ENCODE data around the gene STPG3.

The STPG3 gene

DNA sequence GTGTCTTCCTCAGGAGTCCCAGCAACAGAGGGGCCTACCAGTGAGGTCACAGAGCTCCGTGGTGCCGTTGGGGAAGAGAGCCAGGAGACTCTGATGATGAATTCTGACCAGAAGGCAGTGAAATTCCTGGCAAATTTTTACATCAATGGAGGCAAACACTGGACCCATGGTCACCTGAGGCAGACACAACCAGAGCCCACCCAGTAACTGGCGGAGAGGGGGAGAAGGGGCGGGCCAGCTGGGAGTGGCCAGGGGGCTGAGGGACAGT lies at the start of gene STPG3:
TSS of gene STPG3 (plus strand) at position 93 of the 268 bp plus-strand sequence. CDS start at position 94, 1 bp downstream.
- Histone ChIP-seq H3K4me3 (no peak within 1 kb of the TSS), H3K27ac (no peak within 1 kb of the TSS)

DNA sequence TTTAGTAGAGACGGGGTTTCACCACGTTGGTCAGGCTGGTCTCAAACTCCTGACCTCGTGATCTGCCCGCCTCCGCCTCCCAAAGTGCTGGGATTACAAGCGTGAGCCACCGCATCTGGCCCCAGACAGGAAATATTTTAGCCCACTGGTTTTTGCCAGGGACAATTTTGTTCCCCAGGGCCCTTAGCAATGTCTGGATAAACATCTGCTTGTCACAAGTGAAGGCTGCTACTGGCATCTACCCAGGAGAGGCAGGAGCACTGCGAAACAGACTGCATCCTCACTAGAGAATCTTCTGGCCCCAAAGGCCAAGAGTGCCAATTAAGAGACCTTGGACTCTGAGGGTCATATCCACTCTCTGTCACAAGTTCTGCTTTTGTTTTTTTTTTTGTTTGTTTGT lies 48.1 kb upstream of the STPG3 start:
- no peak overlapping the region for H3K4me3 ChIP-seq

DNA sequence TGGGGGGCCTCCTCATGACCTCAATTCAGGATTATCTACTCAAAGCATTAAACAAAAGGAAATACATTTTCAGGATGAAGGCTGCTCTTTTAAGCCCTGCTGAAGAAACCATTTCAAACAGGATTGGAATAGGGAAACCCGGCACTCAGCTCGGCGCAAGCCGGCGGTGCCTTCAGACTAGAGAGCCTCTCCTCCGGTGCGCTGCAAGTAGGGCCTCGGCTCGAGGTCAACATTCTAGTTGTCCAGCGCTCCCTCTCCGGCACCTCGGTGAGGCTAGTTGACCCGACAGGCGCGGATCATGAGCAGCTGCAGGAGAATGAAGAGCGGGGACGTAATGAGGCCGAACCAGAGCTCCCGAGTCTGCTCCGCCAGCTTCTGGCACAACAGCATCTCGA lies 46.4 kb upstream of the STPG3 start:
- H3K4me3 ChIP-seq, result peak overlapping the region; percentile 68 to 99 (median 94)
- peak overlapping the region in 20 of 21 experiments; percentile 80 to 93 (median 86) for H3K27ac ChIP-seq

More for the DNA sequence above, 48.1 kb upstream of the STPG3 start:
- H3K27ac ChIP-seq, result no peak overlapping the region

DNA sequence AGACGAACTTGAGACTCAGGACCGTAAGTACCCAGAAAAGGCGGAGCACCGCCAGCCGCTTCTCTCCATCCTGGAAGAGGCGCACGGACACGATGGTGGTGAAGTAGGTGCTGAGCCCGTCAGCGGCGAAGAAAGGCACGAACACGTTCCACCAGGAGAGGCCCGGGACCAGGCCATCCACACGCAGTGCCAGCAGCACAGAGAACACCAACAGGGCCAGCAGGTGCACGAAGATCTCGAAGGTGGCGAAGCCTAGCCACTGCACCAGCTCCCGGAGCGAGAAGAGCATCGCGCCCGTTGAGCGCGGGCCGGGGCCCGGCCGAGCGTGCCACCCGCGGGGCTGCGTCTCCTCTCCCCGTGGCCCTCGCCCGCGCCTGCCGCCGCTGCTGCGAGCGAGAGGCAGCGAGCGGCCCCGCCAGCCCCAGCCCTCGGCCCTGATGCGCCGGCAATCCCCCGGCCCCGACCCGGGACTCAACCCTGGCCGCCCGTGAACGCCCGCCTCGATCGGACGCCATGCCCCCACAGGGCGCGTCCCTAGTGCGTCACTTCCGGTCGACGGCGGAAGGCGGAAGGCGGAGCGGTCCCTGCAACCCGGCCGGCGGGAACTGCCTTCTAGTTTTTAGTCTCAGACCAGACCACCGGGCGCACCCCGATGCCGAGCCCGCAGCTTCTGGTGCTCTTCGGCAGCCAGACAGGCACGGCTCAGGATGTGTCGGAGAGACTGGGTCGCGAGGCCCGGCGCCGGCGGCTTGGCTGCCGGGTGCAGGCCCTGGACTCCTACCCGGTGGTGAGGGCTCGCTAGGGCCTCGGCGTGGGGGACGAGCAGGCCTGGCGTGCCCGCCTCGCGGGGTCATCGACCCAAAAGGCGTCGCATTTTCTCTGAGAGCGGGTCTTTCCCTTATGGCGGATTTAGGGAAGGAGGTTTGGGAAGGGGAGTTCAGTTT lies 45.7 kb upstream of the STPG3 start, which contains the start of the genes NDOR1 and TMEM203:
TSS of gene NDOR1 (plus strand) at position 575 of the 944 bp plus-strand sequence. CDS start at position 653, 78 bp downstream.
TSS of gene TMEM203 (minus strand) at position 523 of the 944 bp plus-strand sequence. CDS start at position 289, 234 bp downstream.
- Histone ChIP-seq H3K27ac (peak within 1 kb of the TSS; percentile 31 to 93 (median 86)), H3K4me3 (peak within 1 kb of the TSS; percentile 68 to 99 (median 94))

DNA sequence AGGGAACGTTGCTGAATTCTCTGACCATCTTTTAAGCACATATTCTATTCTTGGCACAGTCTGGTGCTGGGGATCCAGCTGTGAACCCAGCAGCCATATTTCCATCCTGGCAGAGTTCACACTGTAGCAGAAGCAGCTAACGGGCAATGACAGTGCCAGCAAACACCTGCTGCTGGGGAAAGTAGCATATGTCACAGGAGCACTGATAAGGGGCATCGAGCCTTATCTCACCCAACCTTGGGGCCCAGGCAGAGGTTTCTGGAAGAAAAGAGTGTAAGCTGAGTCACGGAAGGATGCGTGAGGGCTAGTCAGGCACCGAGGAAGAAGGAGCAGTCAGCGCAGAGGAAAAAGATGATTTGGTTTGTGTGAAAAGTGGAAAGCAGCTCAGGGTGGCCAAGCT lies 44.5 kb upstream of the STPG3 start:
- H3K27ac ChIP-seq, result peak overlapping the region in 1 of 21 experiments; percentile 87
- H3K4me3 ChIP-seq, result peak overlapping the region in 3 of 7 experiments; percentile 93 to 99 (median 99)

DNA sequence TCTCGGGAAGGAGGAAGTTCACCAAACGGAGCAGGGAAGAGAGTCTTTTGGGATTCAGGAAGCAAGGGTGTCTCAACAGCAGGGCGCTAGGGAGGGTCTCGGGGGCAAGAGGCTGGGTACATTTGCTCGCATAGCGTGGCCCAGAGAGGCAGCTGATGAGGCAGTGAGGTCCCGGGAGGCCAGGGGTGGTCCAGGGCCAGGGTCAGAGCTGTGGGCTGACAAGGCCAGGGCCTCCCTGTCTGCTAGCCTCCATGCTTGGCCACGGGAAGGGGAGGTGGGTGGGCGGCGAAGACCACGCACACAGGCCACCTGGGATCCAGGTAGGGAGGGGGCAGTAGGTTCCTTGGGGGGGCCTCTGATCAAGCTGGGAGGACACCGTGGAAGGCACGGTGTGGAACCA lies 39.6 kb upstream of the STPG3 start:
- Histone ChIP-seq H3K4me3 (no peak overlapping the region), H3K27ac (no peak overlapping the region)

DNA sequence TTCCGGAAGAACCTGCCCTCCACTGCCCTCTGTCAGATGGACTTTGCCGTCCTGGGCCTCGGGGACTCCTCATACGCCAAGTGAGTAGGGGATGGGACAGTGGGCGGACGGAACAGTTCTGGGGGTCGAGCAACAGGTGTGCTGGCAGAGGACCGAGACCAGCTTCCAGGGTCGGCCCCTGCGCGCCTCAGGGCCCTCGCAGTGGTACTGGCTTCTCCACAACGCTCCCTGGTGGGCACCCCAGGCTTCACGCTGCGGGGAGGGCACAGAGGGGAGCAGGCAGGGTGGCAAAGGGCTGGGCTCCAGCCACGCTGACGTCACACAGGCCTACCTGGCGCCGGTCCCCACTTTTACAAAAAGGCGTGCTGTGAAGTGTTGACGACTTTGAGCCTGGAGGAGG lies 38.6 kb upstream of the STPG3 start:
- no peak overlapping the region for H3K27ac ChIP-seq
- no peak overlapping the region for H3K4me3 ChIP-seq

DNA sequence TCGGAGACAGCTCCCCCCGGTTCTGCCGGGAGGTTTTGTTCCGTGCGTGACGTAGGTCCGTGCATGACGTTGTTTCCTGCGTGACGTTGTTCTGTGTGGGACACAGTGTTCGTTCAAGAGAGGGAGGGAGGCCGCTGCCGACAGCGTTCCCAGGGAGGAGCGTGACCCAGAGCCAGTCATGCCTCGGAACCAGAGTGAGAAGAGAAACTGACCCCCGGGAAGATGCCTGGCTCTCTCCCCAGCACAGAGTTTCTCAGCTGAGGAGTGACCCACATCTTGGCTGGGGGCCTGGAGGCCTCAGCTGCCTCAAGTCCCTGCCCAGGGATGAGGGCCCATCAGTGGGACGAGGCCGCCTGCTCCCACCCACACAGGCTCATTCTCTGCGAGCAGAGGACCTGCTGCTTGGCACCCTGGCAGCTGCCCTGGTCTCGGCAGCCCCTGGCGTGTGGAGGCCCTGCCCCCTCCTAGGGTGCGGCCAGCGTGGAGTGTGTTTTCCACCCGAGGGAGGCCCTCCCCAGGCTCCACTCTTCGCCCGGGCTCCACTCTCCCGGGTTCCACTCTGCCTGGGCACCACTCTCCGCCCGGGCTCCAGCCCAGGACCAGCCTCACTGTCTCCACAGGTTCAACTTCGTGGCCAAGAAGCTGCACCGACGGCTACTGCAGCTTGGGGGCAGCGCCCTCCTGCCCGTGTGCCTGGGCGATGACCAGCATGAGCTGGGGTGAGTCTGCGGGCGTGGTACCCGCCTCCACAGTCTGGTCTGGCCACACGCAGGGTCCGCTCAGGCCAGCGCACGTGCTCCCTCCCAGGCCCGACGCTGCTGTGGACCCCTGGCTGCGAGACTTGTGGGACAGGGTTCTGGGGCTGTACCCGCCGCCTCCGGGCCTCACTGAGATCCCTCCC lies 37.7 kb upstream of the STPG3 start:
- Histone ChIP-seq H3K4me3 (no peak overlapping the region), H3K27ac (no peak overlapping the region)

DNA sequence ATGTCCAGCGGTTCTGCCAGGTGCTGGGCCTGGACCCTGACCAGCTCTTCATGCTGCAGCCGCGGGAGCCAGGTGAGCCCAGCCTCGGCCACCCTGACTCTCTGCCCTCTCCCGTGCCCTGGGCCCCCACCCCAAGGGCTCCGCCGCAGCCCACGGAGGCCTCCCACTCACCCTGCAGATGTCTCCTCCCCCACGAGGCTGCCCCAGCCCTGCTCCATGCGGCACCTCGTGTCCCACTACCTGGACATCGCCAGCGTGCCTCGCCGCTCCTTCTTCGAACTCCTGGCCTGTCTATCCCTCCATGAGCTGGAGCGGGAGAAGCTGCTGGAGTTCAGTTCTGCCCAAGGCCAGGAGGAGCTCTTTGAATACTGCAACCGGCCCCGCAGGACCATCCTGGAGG lies 36.5 kb upstream of the STPG3 start:
- H3K4me3 ChIP-seq, result no peak overlapping the region
- H3K27ac ChIP-seq, result no peak overlapping the region

DNA sequence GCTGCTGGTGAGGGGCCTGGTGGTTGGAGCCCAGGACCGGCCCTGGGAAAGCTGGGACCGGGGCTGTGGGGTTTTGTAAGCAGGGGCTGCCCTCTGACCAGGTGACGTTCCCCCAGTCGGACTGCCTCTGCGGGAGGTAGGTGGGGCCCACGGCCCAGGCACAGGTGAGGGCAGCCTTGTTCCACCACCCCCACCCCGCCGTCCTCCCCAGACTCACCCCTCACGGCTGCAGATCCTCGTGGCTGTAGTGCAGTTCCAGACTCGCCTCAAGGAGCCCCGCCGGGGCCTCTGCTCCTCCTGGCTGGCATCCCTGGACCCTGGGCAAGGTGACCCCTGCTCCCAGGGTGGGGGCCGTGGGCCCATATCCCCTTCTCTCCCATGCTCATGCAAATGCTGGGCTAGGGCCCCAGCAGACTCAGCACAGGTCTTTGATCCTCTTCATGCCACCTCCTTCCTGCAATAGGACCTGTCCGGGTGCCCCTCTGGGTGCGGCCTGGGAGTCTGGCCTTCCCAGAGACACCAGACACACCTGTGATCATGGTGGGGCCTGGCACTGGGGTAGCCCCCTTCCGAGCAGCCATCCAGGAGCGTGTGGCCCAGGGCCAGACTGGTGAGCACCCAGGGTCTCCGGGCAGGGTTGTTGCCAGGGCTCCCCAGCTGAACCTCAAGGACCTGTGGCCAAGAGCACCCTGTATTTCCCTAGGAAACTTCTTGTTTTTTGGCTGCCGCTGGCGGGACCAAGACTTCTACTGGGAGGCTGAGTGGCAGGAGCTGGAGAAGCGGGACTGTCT lies 35.7 kb upstream of the STPG3 start:
- Histone ChIP-seq H3K27ac (peak overlapping the region in 1 of 21 experiments; percentile 10), H3K4me3 (no peak overlapping the region)

DNA sequence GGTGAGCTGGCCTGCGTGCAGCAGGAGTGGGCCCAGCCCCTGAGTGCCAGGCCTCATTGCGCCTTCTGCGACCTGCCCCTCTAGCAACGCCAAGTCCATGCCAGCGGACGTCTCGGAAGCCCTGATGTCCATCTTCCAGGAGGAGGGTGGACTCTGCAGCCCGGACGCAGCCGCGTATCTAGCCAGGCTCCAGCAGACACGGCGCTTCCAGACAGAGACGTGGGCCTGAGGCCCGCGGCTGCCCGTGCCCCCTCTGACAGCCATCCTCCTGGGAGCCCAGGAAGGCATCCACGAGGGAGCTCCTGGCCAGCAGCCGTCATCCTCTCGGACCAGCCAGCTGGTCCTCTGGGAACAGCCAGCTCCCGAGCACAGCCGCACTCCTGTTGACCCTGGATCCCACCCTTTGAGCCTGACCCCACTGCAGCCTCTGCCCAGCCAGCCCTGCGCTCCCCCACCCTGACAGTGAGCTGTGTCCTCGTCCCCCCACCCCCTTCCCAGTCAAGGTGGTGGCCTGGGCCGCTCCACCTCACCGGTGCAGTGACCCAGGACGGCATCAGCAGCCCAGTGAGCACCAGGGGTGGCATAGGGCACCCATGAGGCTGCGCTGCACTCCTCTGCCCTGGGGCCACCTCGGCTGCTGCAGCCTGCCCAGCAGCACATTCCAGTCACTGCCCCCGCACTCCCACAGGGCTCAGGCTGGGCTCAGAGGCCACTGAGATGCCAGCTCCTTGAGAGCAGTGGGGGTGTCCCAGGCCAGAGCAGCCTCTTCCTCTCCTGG lies 34.7 kb upstream of the STPG3 start:
- Histone ChIP-seq H3K4me3 (peak overlapping the region in 1 of 7 experiments; percentile 39), H3K27ac (peak overlapping the region in 11 of 21 experiments; percentile 23 to 92 (median 83))

DNA sequence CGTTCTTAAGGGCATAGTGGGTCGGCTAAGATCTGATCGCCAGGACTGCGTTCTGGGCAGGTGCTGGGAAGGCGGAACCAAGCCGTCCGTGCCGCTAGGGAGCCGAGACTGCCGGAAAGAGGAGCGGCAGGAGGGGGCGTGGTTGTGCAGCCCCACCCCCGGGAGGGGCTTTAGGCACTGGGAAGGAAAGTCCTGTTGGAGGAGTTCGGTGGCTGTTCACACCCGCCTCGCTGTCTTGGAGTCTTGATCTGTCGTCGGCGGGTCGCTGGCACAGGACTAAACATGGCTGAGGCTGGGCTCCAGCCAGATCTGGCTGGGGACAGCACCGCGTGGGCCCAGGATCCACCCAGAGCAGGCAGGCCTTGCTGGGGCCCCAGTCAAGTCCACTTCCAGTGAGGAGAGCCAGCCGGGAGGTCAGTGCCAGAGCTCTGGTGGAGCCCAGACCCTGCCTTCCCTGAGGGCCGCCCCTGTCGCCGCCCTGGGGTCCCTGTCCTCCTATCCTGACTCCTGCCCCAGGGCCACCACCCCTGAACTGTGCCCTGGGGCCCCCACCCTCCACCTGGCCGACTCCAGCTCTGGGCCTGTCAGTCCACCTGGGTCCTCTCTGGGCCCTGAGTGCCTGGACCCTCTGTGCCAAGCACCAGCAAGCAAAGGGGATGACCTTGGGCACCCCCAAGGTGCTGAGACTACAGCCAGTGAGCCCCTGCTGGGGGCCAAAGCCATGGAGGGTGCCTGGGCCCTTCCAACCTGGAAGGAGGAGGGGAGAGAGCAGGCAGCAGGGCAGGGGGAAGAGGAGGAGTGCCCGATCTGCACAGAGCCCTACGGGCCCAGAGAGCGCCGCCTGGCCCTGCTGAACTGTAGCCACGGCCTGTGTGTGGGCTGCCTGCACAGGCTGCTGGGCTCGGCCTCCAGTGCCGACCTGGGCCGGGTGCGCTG lies 33.5 kb upstream of the STPG3 start:
- H3K4me3 ChIP-seq, result peak overlapping the region; percentile 6 to 39 (median 26)
- H3K27ac ChIP-seq, result peak overlapping the region in 20 of 21 experiments; percentile 30 to 92 (median 82)

DNA sequence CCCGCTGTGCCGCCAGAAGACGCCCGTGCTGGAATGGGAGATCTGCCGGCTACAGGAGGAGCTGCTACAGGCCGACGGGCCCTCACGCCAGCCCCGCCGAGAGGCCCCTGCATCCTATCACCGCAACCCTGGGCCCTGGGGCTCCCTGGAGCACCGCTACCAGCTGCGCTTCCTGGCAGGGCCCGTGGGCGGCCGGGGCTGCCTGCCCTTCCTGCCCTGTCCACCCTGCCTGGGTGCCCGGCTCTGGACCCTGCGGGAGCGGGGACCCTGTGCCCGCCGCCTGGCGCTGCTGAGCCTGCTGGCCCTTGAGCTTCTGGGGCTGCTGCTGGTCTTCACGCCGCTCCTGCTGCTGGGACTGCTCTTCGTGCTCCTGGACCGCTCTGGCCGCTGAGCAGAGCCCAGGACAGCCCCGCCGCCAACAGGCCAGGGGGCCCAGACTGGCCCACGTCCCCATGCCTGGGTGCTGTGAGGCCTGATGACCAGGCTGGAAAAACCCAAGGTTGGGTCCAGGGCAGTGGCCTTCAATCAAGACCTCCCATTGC lies 32.8 kb upstream of the STPG3 start:
- peak overlapping the region in 6 of 7 experiments; percentile 16 to 39 (median 26) for H3K4me3 ChIP-seq
- H3K27ac ChIP-seq, result peak overlapping the region in 17 of 21 experiments; percentile 49 to 92 (median 83)

DNA sequence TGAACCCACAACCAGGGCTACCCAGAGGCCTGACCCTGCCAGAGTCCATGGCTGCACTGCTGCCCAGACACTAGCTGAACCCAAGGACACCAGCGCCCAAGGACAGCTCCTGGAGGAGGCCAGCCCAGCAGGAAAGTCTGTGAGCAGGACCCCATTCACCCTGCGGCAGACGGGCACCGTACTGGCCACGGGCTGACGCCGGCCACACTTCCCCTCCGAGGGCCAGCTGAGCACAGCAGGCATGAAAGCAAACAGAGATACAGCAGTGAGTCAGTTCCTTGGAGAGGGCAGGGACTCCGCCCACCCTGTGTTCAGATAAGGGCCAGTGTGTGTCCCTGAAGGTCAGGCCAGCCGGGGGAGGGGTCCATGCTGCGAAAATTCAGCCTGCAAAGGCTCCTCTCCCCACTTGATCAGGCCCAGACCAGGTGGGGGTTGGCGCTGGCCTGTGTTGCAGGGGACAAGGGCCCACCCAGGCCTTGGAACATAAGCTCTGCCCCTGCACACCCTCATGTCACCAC lies 32.3 kb upstream of the STPG3 start:
- peak overlapping the region in 1 of 7 experiments; percentile 39 for H3K4me3 ChIP-seq
- peak overlapping the region in 13 of 21 experiments; percentile 62 to 92 (median 83) for H3K27ac ChIP-seq

DNA sequence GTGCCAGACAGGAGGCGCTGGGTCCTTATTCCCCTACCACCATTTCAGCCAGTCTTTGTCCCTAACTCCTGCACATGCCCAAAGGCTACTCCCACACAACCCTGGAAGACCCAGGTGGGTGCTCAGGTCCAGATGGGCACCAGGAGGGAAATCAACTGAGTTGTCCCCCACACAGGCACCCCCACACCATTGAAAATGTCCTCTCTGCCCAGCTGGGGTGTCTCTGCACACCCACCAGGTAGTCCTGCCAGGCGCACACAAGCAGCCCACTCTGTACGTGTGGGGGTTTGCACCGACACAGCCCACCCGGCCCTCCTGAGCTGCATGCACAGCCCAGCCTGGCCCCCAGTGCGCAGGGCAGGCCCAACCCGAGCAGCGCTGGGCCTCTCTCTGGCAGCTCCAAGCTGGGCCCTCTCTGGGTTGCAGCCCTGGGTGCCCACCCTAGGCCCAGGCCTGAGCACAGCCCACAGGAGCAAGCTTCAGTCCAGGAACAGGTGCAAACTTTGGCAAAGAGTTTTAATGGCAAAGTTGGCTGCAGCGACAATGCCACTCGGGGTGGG lies 31.2 kb upstream of the STPG3 start:
- Histone ChIP-seq H3K27ac (no peak overlapping the region), H3K4me3 (no peak overlapping the region)

DNA sequence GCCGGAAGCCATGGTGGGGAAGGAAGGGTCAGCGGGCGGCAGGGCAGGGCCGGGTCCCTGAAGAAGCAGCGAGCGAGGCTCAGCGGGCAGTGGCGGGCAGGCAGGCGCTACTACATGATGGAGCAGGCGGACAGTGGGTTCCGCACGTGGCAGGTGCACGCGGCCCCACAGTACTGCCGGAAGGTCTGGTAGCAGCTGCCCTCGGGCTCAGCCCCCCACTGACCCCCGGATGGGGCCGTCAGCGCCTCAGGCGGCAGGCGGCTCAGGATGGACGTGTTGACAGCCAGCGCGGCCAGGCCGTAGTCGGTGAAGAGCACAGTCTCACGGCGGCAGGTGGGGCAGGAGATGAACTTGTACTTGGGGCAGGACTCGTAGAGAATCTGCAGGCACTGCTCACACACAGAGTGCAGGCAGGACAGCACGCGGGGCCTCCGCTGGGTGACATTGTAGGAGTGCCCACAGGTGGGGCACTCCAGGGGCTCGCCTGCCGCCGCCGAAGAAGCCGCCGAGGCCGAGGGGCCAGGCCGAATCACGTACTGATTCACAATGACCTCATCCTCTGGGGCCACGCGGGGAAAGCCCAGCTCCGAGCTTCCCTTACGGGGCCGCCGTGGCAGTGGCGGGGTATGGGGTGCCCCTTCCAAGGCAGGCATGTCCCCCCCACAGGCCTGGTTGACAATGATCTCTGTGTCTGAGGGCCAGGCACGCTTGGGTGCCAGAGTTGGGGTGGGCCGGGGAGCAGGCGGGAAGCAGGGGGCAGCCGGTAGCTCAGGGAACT lies 30.6 kb upstream of the STPG3 start:
- Histone ChIP-seq H3K4me3 (no peak overlapping the region), H3K27ac (no peak overlapping the region)
